HG02759 (cell line): ENCODE results near the gene LAIR2.
"Not testable (repeated sequence)": the region's sequence is repeated elsewhere in the genome, so short reads cannot be mapped to it uniquely, and the experiment has no call there.

Experiments
- ATAC-seq: cut with Tn5 transposase; IDR thresholded peaks from one replicate; pipeline ENCODE4 v1.9.1; 2021; ENCODE audit warnings: mild to moderate bottlenecking, moderate library complexity; ENCODE audit not compliant: unreplicated experiment

LAIR2 gene

GRCh38 chr19:54464044-54464629 lies 38.5 kb upstream of the LAIR2 start:
- ATAC-seq, result peak; percentile 47

GRCh38 chr19:54464630-54465425 lies 37.8 kb upstream of the LAIR2 start:
- peak; percentile 57 for ATAC-seq

GRCh38 chr19:54465426-54466109 lies 37.1 kb upstream of the LAIR2 start:
- ATAC-seq, result no peak

GRCh38 chr19:54466110-54466480 lies 36.5 kb upstream of the LAIR2 start:
- ATAC-seq, result not testable (repeated sequence)

- no peak for ATAC-seq
These were observed 33.1 kb upstream of the LAIR2 start for GRCh38 chr19:54469496-54469934.

GRCh38 chr19:54470276-54470887 lies 32.2 kb upstream of the LAIR2 start:
- no peak for ATAC-seq

- ATAC-seq, result no peak
These were observed 31.4 kb upstream of the LAIR2 start for GRCh38 chr19:54470991-54471782.

- ATAC-seq, result no peak
These were observed 29.4 kb upstream of the LAIR2 start, which contains the start of gene CDC42EP5 for GRCh38 chr19:54473071-54473891. Gene CDC42EP5 (minus strand): TSS chr19:54473296. CDS start chr19:54465547, 7,749 bp downstream.

GRCh38 chr19:54473892-54474372 lies 28.7 kb upstream of the LAIR2 start:
- ATAC-seq, result no peak

GRCh38 chr19:54475706-54476105 lies 26.9 kb upstream of the LAIR2 start:
- no peak for ATAC-seq

GRCh38 chr19:54477650-54478049 lies 25.0 kb upstream of the LAIR2 start:
- ATAC-seq, result no peak

- ATAC-seq, result no peak
These were observed 23.9 kb upstream of the LAIR2 start for GRCh38 chr19:54478677-54479266.

GRCh38 chr19:54480051-54480450 lies 22.6 kb upstream of the LAIR2 start:
- ATAC-seq, result no peak

- no peak for ATAC-seq
These were observed 21.2 kb upstream of the LAIR2 start for GRCh38 chr19:54481326-54481930.

- no peak for ATAC-seq
These were observed 19.7 kb upstream of the LAIR2 start for GRCh38 chr19:54482889-54483288.

GRCh38 chr19:54484451-54484850 lies 18.2 kb upstream of the LAIR2 start:
- ATAC-seq, result no peak

GRCh38 chr19:54485851-54486250 lies 16.8 kb upstream of the LAIR2 start:
- no peak for ATAC-seq

GRCh38 chr19:54489341-54489740 lies 13.3 kb upstream of the LAIR2 start:
- ATAC-seq, result no peak

GRCh38 chr19:54489766-54490165 lies 12.9 kb upstream of the LAIR2 start:
- ATAC-seq, result no peak
